T follicular helper cell (primary cell): ENCODE results near the gene MTOR.

Experiments used
- DNase-seq: peaks from one replicate; pipeline ENCODE4 v3.0.0-alpha.2; 2020; ENCODE audit warnings: low read depth

The MTOR gene

GRCh38 chr1:11216074-11216473, 46.3 kb downstream of the MTOR start:
- DNase-seq: no peak

DNA sequence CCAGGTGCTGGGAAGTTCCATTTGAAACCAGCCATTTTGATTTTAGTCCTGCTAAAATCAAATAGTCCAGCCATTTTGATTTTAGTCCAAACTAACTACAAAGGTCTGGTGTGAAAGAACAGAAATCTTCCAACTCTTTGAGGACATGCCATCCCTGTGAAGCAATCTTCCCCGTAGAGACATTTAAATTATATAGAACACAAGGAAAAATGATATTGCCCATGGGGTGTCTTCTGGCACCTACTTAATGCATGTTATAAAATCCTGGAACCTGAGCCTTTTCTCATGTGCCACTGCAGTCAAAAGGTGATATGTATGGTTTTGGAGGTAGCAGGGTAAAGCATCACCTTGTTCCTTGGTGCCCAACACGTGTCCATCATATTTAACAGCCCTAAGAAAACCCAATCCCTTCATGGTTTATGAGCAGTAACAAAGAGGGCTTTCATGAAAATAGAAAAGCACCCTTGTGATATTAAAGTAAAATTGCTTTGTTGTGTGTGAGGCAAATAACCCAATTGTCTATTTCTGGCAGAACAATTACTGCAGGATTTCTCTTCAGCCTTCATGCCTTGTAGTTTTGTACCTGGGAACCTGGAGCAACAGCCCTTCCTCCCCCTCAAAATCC, 46.9 kb downstream of the MTOR start:
- no peak for DNase-seq

GRCh38 chr1:11214698-11215380, 47.5 kb downstream of the MTOR start:
- no peak for DNase-seq

DNA sequence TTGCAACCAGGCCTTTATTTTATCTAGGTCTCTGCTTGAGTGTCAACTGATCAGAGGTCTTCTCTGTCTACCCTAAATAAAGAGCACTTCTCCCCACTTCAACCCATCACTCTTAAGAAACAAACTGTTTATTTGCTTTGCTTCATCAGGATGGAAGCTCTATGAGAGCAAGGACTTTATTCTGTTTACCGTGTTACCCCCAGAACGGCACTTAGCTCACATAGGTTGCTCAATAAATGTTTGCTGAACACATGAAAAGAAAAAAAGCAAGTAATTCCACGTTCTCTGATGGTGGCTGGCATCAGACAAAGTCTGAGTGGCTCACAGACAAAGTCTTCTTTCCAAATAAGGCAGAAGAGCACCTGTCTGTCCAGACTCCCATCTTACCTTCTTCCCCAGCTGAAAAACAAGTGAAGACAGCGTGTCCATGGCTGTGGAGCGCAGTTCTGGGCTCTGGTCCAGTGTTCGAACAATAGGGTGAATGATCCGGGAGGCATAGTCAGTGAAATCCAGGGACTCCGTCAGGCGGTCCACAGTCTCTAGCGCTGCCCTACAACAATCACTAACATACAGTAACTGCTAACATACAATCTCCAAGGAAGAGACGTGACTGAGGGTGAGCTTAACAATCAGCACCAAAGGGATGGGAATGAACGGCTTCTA, 50.3 kb downstream of the MTOR start:
- DNase-seq: no peak

- no peak for DNase-seq
Measured at GRCh38 chr1:11211461-11211860, 50.9 kb downstream of the MTOR start.

- DNase-seq: no peak
Measured at GRCh38 chr1:11207898-11208611, 54.3 kb downstream of the MTOR start.

DNA sequence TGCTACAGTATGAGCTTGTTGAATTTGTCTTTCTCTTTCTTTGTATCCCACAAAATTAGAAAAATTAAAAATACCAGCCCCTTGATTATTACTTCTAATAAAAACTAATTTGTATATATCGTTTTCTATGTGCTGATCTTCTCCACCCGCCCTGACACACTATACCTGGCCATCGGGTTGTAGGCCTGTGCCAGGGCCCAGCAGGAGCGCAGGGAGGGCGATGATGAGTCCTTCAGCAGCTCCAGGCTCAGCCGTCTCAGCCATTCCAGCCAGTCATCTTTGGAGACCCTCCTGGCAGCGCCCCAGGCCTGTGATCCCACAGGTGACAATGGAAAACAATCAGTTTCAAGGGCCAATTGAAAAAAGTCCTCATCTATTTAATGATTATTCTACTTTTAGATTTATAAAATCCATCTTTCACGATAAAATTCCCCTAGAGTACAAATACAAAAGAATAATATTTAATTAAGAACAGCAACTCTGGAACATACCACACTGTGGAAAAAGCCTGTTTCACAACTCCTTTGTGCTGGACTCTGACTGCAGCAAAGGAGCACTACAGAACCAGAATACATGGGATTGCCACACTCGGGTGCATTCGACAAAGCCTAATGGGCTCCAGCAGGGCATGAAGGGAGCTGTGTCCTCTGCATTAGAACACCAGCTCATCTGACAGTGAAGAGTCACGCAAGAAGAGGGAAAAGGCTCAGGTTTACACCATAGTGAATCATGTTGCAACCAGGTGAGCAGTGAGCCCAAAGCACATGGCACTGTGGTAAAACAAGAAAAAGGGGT, 57.8 kb downstream of the MTOR start:
- DNase-seq: no peak

GRCh38 chr1:11198851-11199594, 63.3 kb downstream of the MTOR start:
- no peak for DNase-seq

DNA sequence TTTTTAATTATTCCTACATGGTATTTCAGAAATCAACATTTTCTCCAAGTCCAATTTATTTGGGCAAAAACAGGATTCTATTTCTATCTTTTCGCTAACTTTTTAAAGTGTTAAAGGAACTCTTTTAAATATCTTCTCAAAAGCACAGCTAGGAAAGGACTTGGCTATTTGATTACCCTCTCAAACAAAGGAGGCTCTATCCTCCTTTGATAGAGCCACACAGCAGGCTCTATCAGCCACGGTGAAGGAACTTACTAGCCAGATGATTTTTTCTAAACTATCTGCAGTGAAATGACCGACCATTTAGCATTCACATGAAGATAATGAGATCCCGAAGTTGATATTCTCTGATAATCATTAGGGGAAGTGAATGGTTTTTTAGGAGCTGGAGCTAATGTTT, 64.1 kb downstream of the MTOR start:
- DNase-seq: no peak

GRCh38 chr1:11197359-11197758, 65.0 kb downstream of the MTOR start:
- no peak for DNase-seq

- DNase-seq: no peak
Measured at GRCh38 chr1:11196945-11197344, 65.4 kb downstream of the MTOR start.

GRCh38 chr1:11194407-11195176, 67.8 kb downstream of the MTOR start:
- DNase-seq: no peak

DNA sequence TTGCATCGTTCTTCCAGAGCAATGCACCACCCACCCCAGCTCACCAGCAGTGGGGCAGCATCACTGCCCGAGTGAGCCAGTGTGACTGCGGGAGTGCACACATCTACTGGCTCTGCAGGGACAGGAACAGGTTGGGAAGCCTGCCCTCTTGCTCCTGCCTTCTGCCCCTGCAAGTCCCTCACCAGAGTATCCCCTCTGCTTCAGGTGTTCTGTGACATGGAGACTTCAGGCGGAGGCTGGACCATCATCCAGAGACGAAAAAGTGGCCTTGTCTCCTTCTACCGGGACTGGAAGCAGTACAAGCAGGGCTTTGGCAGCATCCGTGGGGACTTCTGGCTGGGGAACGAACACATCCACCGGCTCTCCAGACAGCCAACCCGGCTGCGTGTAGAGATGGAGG, 69.0 kb downstream of the MTOR start:
- DNase-seq: no peak

GRCh38 chr1:11188858-11189451, 73.4 kb downstream of the MTOR start, which contains the start of gene ANGPTL7:
Gene ANGPTL7 (plus strand): TSS chr1:11189355. CDS start chr1:11189580, 225 bp downstream.
- no peak for DNase-seq

DNA sequence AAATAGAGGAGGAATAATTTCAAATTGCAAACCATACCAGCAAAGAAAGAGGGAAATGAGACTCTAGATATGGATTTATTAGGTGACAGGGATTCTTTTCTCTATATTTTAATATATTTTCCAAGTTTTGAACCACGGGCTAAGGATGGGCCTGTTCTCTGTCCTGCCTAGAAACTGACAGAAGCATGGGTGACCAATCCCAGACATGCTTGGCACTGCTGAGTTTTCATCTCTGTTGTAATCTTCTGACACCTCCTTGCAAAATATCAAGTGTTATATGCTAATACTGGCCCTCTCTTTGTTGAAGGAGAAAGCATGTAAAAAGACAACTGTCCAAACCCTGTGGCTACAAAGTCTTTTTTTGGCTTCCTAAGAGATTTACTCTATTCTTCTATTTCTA, 74.0 kb downstream of the MTOR start:
- no peak for DNase-seq

GRCh38 chr1:11187931-11188330, 74.4 kb downstream of the MTOR start:
- no peak for DNase-seq

GRCh38 chr1:11187494-11187893, 74.9 kb downstream of the MTOR start:
- DNase-seq: no peak

GRCh38 chr1:11187000-11187399, 75.4 kb downstream of the MTOR start:
- no peak for DNase-seq

GRCh38 chr1:11184973-11185372, 77.4 kb downstream of the MTOR start:
- DNase-seq: no peak

- no peak for DNase-seq
Measured at GRCh38 chr1:11182884-11183283, 79.5 kb downstream of the MTOR start.
